Tibial nerve (tissue), 4 donors: ENCODE results near the gene TCF4. TPM values are rescaled to one million over a fixed set of nuclear protein-coding genes. Genes with fewer than 3 reads are reported as not detected.

Source experiments
- DNase-seq, 2 donors: peaks; one replicate each; pipeline ENCODE4 v3.0.0-alpha.2; 2019; ENCODE audit warnings: low spot score in 2 of 2
- H3K27ac ChIP-seq, 4 donors: fragments of 200-600 bp; sonication (generic) in 3 of 4; one replicate each; pipeline ENCODE4 v1.5.1; 2017 to 2019; ENCODE audit warnings: mild to moderate bottlenecking in 1 of 4
- H3K27me3 ChIP-seq, 2 donors: fragments of 200-600 bp; sonication (generic) in 1 of 2; one replicate each; pipeline versions ENCODE4 v1.5.1 to v1.6.0; 2017 to 2019
- H3K36me3 ChIP-seq, 3 donors: fragments of 200-600 bp; sonication (generic); one replicate each; pipeline ENCODE4 v1.5.1; 2018 to 2019
- H3K4me1 ChIP-seq, 4 donors: fragments of 200-600 bp; sonication (generic) in 3 of 4; one replicate each; pipeline ENCODE4 v1.5.1; 2017 to 2019
- H3K4me3 ChIP-seq, 4 donors: fragments of 200-600 bp; sonication (generic) in 3 of 4; one replicate each; pipeline ENCODE4 v1.5.1; 2017 to 2019; ENCODE audit warnings: mild to moderate bottlenecking in 1 of 4, moderate library complexity in 1 of 4
- H3K9me3 ChIP-seq, 4 donors: fragments of 200-600 bp; sonication (generic) in 3 of 4; one replicate each; pipeline ENCODE4 v1.5.1; 2017 to 2019
- CTCF ChIP-seq, 5 experiments: fragments of 200-600 bp in 3 of 5; fragments of 450-650 bp in 2 of 5; sonication (generic) in 3 of 5; IDR thresholded peaks; one replicate each; pipeline ENCODE4 v1.5.1; 2016 to 2019; ENCODE audit warnings: antibody characterized with exemption in 5 of 5, mild to moderate bottlenecking in 3 of 5, moderate library complexity in 2 of 5
- EP300 ChIP-seq, 2 donors: sonication (generic); formaldehyde crosslinking; IDR thresholded peaks; one replicate each; pipeline ENCODE4 v1.6.1; 2017; ENCODE audit warnings: antibody characterized with exemption in 2 of 2, mild to moderate bottlenecking in 1 of 2
- POLR2A ChIP-seq, 2 donors: fragments of 450-650 bp; IDR thresholded peaks; one replicate each; pipeline ENCODE4 v1.6.1; 2017; ENCODE audit warnings: antibody characterized with exemption in 2 of 2, mild to moderate bottlenecking in 2 of 2, moderate library complexity in 2 of 2
- WGBS, 2 donors: methylation state at CpG; one replicate each; pipeline ENCODE4 v1.1.5; 2018; 5-methylcytosine and 5-hydroxymethylcytosine counted together
- total RNA-seq, 4 donors: library from RNA; depleted of rRNA; stranded (reverse); fragments of >200 nt; gene quantifications; one replicate each; pipeline ENCODE4 v1.1.0, GENCODE V29; 2016

TCF4 gene
- total RNA-seq, 4 donors from 2014 or later: 100 to 157 (median 114) TPM

- WGBS, 2 donors: 80 to 88% methylated on average over 1 of the region's 1 CpG
- Histone ChIP-seq H3K36me3 (no peaks in the 10 kb centered on the region), H3K27me3 (no peaks in the 10 kb centered on the region), H3K4me3 (no peak overlapping the region), H3K9me3 (no peaks in the 10 kb centered on the region), H3K27ac (no peak overlapping the region), H3K4me1 (peaks cover 0 to under 1% (median 0%) of the 10 kb centered on the region in 4 donors)
- no peak for TF ChIP-seq CTCF (IDR thresholded peaks at IDR 0.05)
- no peak for TF ChIP-seq EP300 (IDR thresholded peaks at IDR 0.05)
- no peak for TF ChIP-seq POLR2A (IDR thresholded peaks at IDR 0.05)
- no peak for DNase-seq
Observed at GRCh38 chr18:55494899-55495298, 93.1 kb downstream of the TCF4 start.

DNA sequence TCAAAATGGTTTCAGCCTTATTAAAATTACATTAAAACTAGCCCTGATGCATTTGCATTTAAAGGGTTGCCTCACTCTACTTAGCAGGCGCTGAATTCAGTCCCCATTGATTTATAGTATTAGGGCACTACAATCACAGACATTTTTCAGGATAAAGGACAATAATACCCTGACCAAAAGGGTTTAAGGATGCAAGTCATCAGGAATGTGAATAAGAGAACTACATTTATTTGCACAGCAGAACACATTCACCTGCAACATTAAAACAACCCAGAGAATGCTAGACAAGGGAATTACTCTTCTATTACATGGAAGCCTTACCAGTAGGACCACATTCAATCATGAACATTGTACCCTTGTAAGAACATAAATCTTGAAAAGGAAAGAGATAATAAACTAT lies 93.6 kb downstream of the TCF4 start:
- H3K4me1 ChIP-seq: no peaks in the 10 kb centered on the region
- DNase-seq: no peak
- no peak overlapping the region for H3K27ac ChIP-seq
- H3K27me3 ChIP-seq: no peaks in the 10 kb centered on the region
- no peak overlapping the region for H3K4me3 ChIP-seq
- no peaks in the 10 kb centered on the region for H3K36me3 ChIP-seq
- H3K9me3 ChIP-seq: no peaks in the 10 kb centered on the region
- TF ChIP-seq CTCF (IDR thresholded peaks at IDR 0.05) (no peak), POLR2A (IDR thresholded peaks at IDR 0.05) (no peak), EP300 (IDR thresholded peaks at IDR 0.05) (no peak)
- WGBS, 2 donors: 89 to 100% methylated on average over 1 of the region's 1 CpG

DNA sequence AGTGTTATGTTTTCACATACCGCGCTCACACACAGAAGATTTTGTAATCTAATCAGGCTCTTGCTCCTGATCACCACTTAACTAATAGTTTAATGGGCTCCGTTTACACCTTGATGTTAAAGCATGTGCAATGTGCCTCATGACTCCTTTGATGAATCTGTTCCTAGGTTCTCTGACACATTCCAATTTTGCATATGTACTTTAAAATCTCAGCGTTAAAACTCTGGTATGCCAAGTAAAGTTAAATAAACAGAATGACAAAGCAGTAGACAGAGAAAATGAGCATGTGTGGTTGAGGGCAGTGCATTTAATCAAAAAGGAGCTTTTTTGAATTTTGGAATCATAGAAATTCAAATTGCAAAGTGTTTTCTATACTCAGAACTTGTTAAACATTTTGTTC lies 96.4 kb downstream of the TCF4 start:
- Histone ChIP-seq H3K4me1 (peaks cover 0 to 7% (median 0%) of the 10 kb centered on the region in 4 donors), H3K36me3 (no peaks in the 10 kb centered on the region), H3K4me3 (no peak overlapping the region), H3K27ac (no peak overlapping the region), H3K9me3 (no peaks in the 10 kb centered on the region), H3K27me3 (no peaks in the 10 kb centered on the region)
- no peak for TF ChIP-seq EP300 (IDR thresholded peaks at IDR 0.05)
- TF ChIP-seq CTCF (IDR thresholded peaks at IDR 0.05): no peak
- TF ChIP-seq POLR2A (IDR thresholded peaks at IDR 0.05): no peak
- WGBS, 2 donors: 82 to 84% methylated on average over 4 of the region's 4 CpGs
- no peak for DNase-seq

DNA sequence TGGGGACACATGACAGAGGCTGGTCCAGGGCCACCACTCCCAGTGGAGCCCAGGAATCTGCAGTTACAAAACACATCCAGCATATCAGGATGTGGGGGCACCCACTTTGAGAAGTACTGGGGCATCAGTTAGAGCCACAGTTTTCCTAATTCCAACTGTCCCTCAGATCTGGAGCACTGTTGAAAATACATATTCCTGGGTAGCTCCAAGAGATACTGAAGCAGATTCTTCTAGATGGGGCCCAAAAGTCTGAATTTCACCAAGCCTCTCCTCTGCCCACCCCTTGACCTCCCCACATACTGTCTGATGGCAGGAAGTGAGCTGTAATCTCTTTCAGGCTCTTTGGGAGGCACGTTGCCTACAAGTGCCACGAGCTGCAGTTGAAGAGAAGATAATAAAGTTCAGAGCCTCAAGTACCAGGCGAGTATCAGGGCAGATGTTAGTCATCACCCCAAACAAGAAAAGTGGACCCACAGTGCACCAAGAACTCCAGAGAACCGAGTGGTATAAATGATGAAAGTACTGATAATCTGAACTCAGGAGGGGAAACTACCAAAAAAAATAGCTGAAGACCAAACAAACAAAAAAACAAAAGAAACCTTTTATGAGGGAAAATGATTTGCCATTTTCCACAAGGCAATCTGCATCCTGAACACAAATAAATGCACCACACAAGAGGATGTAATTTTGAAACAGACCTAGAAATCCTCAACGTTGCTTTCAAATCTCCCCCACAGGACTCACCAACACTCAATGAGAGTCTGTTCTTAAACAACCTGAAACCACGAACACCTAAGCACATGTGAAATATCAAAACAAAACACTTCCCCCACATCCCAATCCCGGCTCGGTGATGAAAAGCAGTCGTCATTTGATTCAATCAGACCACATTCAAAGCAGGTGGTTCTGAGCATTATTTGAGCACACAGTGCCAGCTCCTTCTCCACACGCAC lies 98.7 kb downstream of the TCF4 start:
- TF ChIP-seq CTCF (IDR thresholded peaks at IDR 0.05) (no peak), POLR2A (IDR thresholded peaks at IDR 0.05) (no peak), EP300 (IDR thresholded peaks at IDR 0.05) (no peak)
- H3K9me3 ChIP-seq: no peaks in the 10 kb centered on the region
- H3K27me3 ChIP-seq: no peaks in the 10 kb centered on the region
- no peaks in the 10 kb centered on the region for H3K36me3 ChIP-seq
- no peak overlapping the region for H3K27ac ChIP-seq
- DNase-seq: no peak
- no peak overlapping the region for H3K4me3 ChIP-seq
- H3K4me1 ChIP-seq: peaks cover 0 to 7% (median 0%) of the 10 kb centered on the region in 4 donors
- 45 to 48% methylated on average over 10 of the region's 10 CpGs for WGBS, 2 donors

DNA sequence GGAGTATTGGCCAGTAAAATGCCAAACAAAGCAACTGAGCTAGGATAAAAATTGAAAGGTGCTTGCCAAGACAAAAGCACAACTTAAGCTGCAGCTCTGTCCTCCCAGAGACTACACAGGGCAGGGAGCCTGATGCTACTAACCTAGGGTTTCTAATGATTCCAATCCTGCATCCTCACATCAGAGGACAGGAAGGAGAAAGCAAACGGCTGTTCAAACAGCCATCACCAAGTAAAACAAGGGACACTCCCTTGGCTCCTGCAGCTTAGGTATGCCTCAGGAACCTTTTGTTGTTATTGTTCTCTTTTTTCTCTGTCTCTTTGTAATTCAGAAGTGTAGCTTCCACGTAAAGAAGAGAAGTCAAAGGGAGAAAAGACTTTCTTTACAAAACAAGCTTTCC lies 99.5 kb downstream of the TCF4 start:
- peaks cover 0 to 7% (median 0%) of the 10 kb centered on the region in 4 donors for H3K4me1 ChIP-seq
- no peak for TF ChIP-seq EP300 (IDR thresholded peaks at IDR 0.05)
- no peak for TF ChIP-seq CTCF (IDR thresholded peaks at IDR 0.05)
- no peak for TF ChIP-seq POLR2A (IDR thresholded peaks at IDR 0.05)
- H3K27ac ChIP-seq: no peak overlapping the region
- 43 to 49% methylated on average over 2 of the region's 2 CpGs for WGBS, 2 donors
- H3K4me3 ChIP-seq: no peak overlapping the region
- no peaks in the 10 kb centered on the region for H3K27me3 ChIP-seq
- no peak for DNase-seq
- no peaks in the 10 kb centered on the region for H3K36me3 ChIP-seq
- H3K9me3 ChIP-seq: no peaks in the 10 kb centered on the region
